ENCODE results near the gene NAPA. TPM values are rescaled to one million over a fixed set of nuclear protein-coding genes. Genes with fewer than 3 reads are reported as not detected.
A peak's percentile ranks its signal among the peaks of the same experiment; 100 is the strongest.

Gene NAPA
- total RNA-seq, 1 experiment from 2014 or later = 80.4 TPM

- intact Hi-C loops (cut with micrococcal nuclease; ENCODE audit: unreplicated experiment) = no loop called here
- no peak overlapping the region for H3K4me2 ChIP-seq
- DNase-seq = no peak
- H3K4me1 ChIP-seq (replicated peaks; ENCODE audit: insufficient read depth) = no peaks in the 10 kb centered on the region
- TF ChIP-seq CTCF (conservative IDR thresholded peaks at IDR 0.05) (peak; percentile 52), EZH2 (IDR thresholded peaks at IDR 0.05; ENCODE audit: low read depth) (no peak)
- H4K20me1 ChIP-seq (ENCODE audit: insufficient read depth) = no peaks in the 10 kb centered on the region
- H3K9me2 ChIP-seq (ENCODE audit: insufficient read depth) = no peaks in the 10 kb centered on the region
- no peaks in the 10 kb centered on the region for H3K9me3 ChIP-seq (ENCODE audit: insufficient read depth, low read depth)
- H3K79me2 ChIP-seq (ENCODE audit: low read depth) = no peaks in the 10 kb centered on the region
- peaks cover 9% of the 10 kb centered on the region; the same call in 1 of the 2 replicates for H3K27me3 ChIP-seq (ENCODE audit: insufficient read depth, low read depth)
- no peaks in the 10 kb centered on the region for H3K36me3 ChIP-seq (ENCODE audit: low read depth)
- no peak overlapping the region for H3K4me3 ChIP-seq
- peaks cover 8% of the 10 kb centered on the region; the same call in 1 of the 2 replicates for H3F3A ChIP-seq (ENCODE audit: insufficient read depth, low read depth)
- H2AFZ ChIP-seq = no peak overlapping the region
- POLR2A ChIA-PET (ENCODE audit: unreplicated experiment) = no interaction called here
- H3K27ac ChIP-seq = no peak overlapping the region
- no TSS peak for BruUV-seq (replicated peaks)
- CTCF ChIA-PET = no interaction called here
Observed at GRCh38 chr19:47540748-47541147, 25.9 kb upstream of the NAPA start.

DNA sequence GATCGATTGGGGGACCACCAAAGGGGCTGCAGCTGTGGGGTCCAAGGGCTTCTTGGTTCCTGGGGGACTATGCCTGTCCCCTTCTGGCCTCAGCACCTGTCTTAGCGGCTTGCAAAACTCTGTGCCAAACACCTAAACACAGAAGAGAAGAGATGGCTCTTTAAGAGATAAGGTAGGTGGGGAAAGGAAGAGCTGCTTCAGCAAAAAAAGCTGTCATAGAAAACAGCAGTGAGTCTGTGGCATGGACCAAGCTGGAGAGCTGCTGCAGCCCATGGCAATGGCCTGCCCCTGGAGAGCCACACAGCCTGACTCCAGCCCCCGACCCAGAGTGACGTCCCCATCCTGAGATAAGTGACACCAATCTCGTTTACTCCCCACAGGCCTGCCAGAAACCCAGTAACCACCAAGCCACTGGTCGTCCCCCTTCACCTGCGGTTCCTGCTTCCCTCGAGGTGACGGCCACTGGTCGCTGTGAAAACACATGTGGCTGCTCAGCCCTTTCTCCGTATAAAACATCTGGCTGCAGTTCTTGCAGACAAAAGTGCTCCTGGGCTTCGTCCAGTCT is 25.0 kb upstream of the NAPA start:
- BruUV-seq (replicated peaks) = no TSS peak
- CTCF ChIA-PET = no interaction called here

DNA sequence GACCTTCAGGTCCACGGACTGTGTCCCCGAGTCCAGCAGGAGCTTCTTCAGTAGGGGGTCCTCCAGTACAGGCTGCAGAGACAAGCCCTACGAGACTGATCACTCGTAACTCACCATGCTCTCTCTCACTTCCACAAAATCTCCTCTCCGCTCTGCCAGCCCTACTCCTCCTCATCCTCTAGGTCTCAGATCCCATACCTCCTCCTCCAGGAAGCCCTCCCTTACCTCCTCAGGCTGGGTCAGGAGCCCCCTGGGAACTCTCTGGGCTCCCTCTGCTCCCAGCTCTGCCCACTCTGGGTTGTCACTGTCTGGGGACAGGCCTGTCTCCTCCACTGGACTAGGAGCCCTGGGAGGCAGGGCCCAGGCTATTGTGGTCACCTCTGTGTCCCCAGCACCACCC is 23.9 kb upstream of the NAPA start:
- intact Hi-C loops (cut with micrococcal nuclease; ENCODE audit: unreplicated experiment) = no loop called here
- Histone ChIP-seq H3K79me2 (ENCODE audit: low read depth) (no peaks in the 10 kb centered on the region), H3K4me2 (no peak overlapping the region), H3K4me1 (replicated peaks; ENCODE audit: insufficient read depth) (no peaks in the 10 kb centered on the region), H3K9me2 (ENCODE audit: insufficient read depth) (no peaks in the 10 kb centered on the region), H3K27ac (no peak overlapping the region), H3K4me3 (no peak overlapping the region), H3F3A (ENCODE audit: insufficient read depth, low read depth) (peaks cover 9% of the 10 kb centered on the region; the same call in 1 of the 2 replicates), H3K27me3 (ENCODE audit: insufficient read depth, low read depth) (no peaks in the 10 kb centered on the region), H2AFZ (no peak overlapping the region), H3K36me3 (ENCODE audit: low read depth) (no peaks in the 10 kb centered on the region), H3K9me3 (ENCODE audit: insufficient read depth, low read depth) (no peaks in the 10 kb centered on the region), H4K20me1 (ENCODE audit: insufficient read depth) (no peaks in the 10 kb centered on the region)
- ChIA-PET CTCF (no interaction called here), POLR2A (ENCODE audit: unreplicated experiment) (no interaction called here)
- no TSS peak for BruUV-seq (replicated peaks)
- no peak for TF ChIP-seq CTCF (conservative IDR thresholded peaks at IDR 0.05)
- TF ChIP-seq EZH2 (IDR thresholded peaks at IDR 0.05; ENCODE audit: low read depth) = no peak
- DNase-seq = no peak

More for the DNA sequence above, 25.0 kb upstream of the NAPA start:
- H3K79me2 ChIP-seq (ENCODE audit: low read depth) = no peaks in the 10 kb centered on the region
- no peak for DNase-seq
- POLR2A ChIA-PET (ENCODE audit: unreplicated experiment) = interaction anchor here (0.5 kb wide), 1 partner anchor 426 kb away, joined by 4 read pairs; the partner anchor contains the start of gene ZC3H4
- no peak for TF ChIP-seq CTCF (conservative IDR thresholded peaks at IDR 0.05)
- no peak for TF ChIP-seq EZH2 (IDR thresholded peaks at IDR 0.05; ENCODE audit: low read depth)
- no peaks in the 10 kb centered on the region for H3K4me1 ChIP-seq (replicated peaks; ENCODE audit: insufficient read depth)
- no peak overlapping the region for H3K4me2 ChIP-seq
- no peaks in the 10 kb centered on the region for H3K36me3 ChIP-seq (ENCODE audit: low read depth)
- H2AFZ ChIP-seq = no peak overlapping the region
- no peaks in the 10 kb centered on the region for H3K9me2 ChIP-seq (ENCODE audit: insufficient read depth)
- H3F3A ChIP-seq (ENCODE audit: insufficient read depth, low read depth) = peaks cover 8% of the 10 kb centered on the region; the same call in 1 of the 2 replicates
- H3K27me3 ChIP-seq (ENCODE audit: insufficient read depth, low read depth) = 0 out of 2 replicates have a peak, but pooled peaks cover 7% of the 10 kb centered on the region
- intact Hi-C loops (cut with micrococcal nuclease; ENCODE audit: unreplicated experiment) = no loop called here
- no peaks in the 10 kb centered on the region for H3K9me3 ChIP-seq (ENCODE audit: insufficient read depth, low read depth)
- H3K4me3 ChIP-seq = no peak overlapping the region
- no peak overlapping the region for H3K27ac ChIP-seq
- no peaks in the 10 kb centered on the region for H4K20me1 ChIP-seq (ENCODE audit: insufficient read depth)

All from PC-9 (cell line).